ENCODE measurements around the gene TNP2.

Gene TNP2

GRCh38 chr16:11255737-11256660 lies 13.1 kb downstream of the TNP2 start, which contains the start of gene SOCS1:
Gene SOCS1 (minus strand): TSS chr16:11256204. CDS start chr16:11255478, 726 bp downstream.
- peak; percentile 82 to 93 for DNase-seq

- peak in 1 of 2 donors; percentile 45 for DNase-seq
These were observed 14.0 kb downstream of the TNP2 start for GRCh38 chr16:11254913-11255736.

GRCh38 chr16:11253995-11254912 lies 14.9 kb downstream of the TNP2 start:
- DNase-seq = no peak

- peak in 1 of 2 donors; percentile 43 for DNase-seq
These were observed 15.8 kb downstream of the TNP2 start for GRCh38 chr16:11253009-11253994.

GRCh38 chr16:11252482-11252931 lies 16.6 kb downstream of the TNP2 start:
- DNase-seq = peak in 1 of 2 donors; percentile 39

- DNase-seq = peak; percentile 76
These were observed 17.3 kb downstream of the TNP2 start for GRCh38 chr16:11251525-11252481.

- DNase-seq = no peak
These were observed 18.2 kb downstream of the TNP2 start for GRCh38 chr16:11250786-11251524.

GRCh38 chr16:11250091-11250785 lies 18.9 kb downstream of the TNP2 start:
- peak in 1 of 2 donors; percentile 50 for DNase-seq

GRCh38 chr16:11249233-11250061 lies 19.7 kb downstream of the TNP2 start:
- no peak for DNase-seq

- no peak for DNase-seq
These were observed 21.0 kb downstream of the TNP2 start for GRCh38 chr16:11248133-11248532.

- DNase-seq = no peak
These were observed 23.1 kb downstream of the TNP2 start for GRCh38 chr16:11245988-11246387.

- no peak for DNase-seq
These were observed 23.8 kb downstream of the TNP2 start for GRCh38 chr16:11245222-11245737.

- DNase-seq = no peak
These were observed 26.5 kb downstream of the TNP2 start for GRCh38 chr16:11242658-11243057.

- DNase-seq = no peak
These were observed 27.5 kb downstream of the TNP2 start for GRCh38 chr16:11241480-11242204.

- no peak for DNase-seq
These were observed 28.3 kb downstream of the TNP2 start for GRCh38 chr16:11240636-11241473.

Data from stimulated activated CD4-positive, alpha-beta T cell treated with anti-CD3 and anti-CD28 coated beads, Interleukin-2, amount 100 ng/mL, for 48 hours (primary cell).